GM23338 (cell line): ENCODE results near the gene TIAM1.

ENCODE experiments used
- CREB1 ChIP-seq: fragments of 250-450 bp; sonication (Bioruptor Pico); IDR thresholded peaks from 2 replicates; pipeline ENCODE4 v1.5.0; 2020; ENCODE audit warnings: low read depth, mild to moderate bottlenecking, moderate library complexity
- CTCF ChIP-seq, 2 experiments: fragments of 200-600 bp in 1 of 2; sonication (generic) in 1 of 2; conservative IDR thresholded peaks; 2 replicates each; pipeline versions ENCODE4 v1.5.1 to v1.6.1; 2016 to 2017; ENCODE audit warnings: antibody characterized with exemption in 2 of 2, low read depth in 2 of 2, mild to moderate bottlenecking in 2 of 2, moderate library complexity in 1 of 2
- ETS1 ChIP-seq: IDR thresholded peaks from 2 replicates; pipeline ENCODE4 v1.6.1; 2016; ENCODE audit warnings: antibody characterized with exemption
- EZH2 ChIP-seq: fragments of 200-600 bp; sonication (generic); IDR thresholded peaks from one replicate; pipeline ENCODE4 v1.8.0; 2017; ENCODE audit warnings: antibody characterized with exemption, mild to moderate bottlenecking, low read depth; ENCODE audit not compliant: unreplicated experiment
- EZH2phosphoT487 ChIP-seq: fragments of 200-600 bp; sonication (generic); IDR thresholded peaks from one replicate; pipeline ENCODE4 v1.8.1; 2018; ENCODE audit warnings: antibody characterized with exemption; ENCODE audit not compliant: unreplicated experiment
- JUNB ChIP-seq: IDR thresholded peaks from one replicate; pipeline ENCODE4 v1.6.1; 2016; ENCODE audit warnings: antibody characterized with exemption; ENCODE audit not compliant: unreplicated experiment
- NANOG ChIP-seq: IDR thresholded peaks from 2 replicates; pipeline ENCODE4 v1.6.1; 2016; ENCODE audit warnings: antibody characterized with exemption, borderline replicate concordance
- POLR2AphosphoS5 ChIP-seq: IDR thresholded peaks from 2 replicates; pipeline ENCODE4 v1.6.1; 2016; ENCODE audit warnings: antibody characterized with exemption, low read depth
- REST ChIP-seq: IDR thresholded peaks from one replicate; pipeline ENCODE4 v1.6.1; 2018; ENCODE audit warnings: antibody characterized with exemption; ENCODE audit not compliant: unreplicated experiment
- ZNF114 ChIP-seq: fragments of 250-450 bp; sonication (Bioruptor Pico); IDR thresholded peaks from 2 replicates; pipeline ENCODE4 v1.5.0; 2020; ENCODE audit warnings: mild to moderate bottlenecking, moderate library complexity
- ZNF331 ChIP-seq: fragments of 250-450 bp; sonication (Bioruptor Pico); IDR thresholded peaks from 2 replicates; pipeline ENCODE4 v1.5.0; 2020; ENCODE audit warnings: low read depth, mild to moderate bottlenecking, moderate library complexity

- TF ChIP-seq POLR2AphosphoS5 (no peak), EZH2 (no peak), CTCF (conservative IDR thresholded peaks at IDR 0.05; ENCODE audit: low read depth in 2 of 2) (no peak), EZH2phosphoT487 (no peak), CREB1 (no peak), REST (no peak), JUNB (no peak), ZNF331 (CRISPR knock-in tag) (no peak), ZNF114 (CRISPR knock-in tag) (no peak), ETS1 (no peak), NANOG (no peak)
Measured at GRCh38 chr21:31140025-31140424, 204.0 kb downstream of the TIAM1 start.
